Stimulated activated CD8-positive, alpha-beta memory T cell treated with anti-CD3 and anti-CD28 coated beads, Interleukin-7, amount 100 ng/mL, for 48 hours (primary cell): ENCODE measurements around the gene WDR13.
"Not testable (repeated sequence)": the region's sequence is repeated elsewhere in the genome, so short reads cannot be mapped to it uniquely, and the experiment has no call there.

ENCODE experiments used
- DNase-seq, 2 donors: peaks; one replicate each; pipeline ENCODE4 v3.0.0-alpha.2; 2020; ENCODE audit warnings: low read depth in 1 of 2; ENCODE audit errors: extremely low read depth in 1 of 2

Gene WDR13

GRCh38 chrX:48652055-48652579 lies 54.8 kb downstream of the WDR13 start:
- DNase-seq, result not testable (repeated sequence)

- not testable (repeated sequence) for DNase-seq
Measured at GRCh38 chrX:48654746-48655145, 57.5 kb downstream of the WDR13 start.
